Heart left ventricle (tissue), 13 donors: Measurements from ENCODE around the gene ANKRD17.

Experiments used
- POLR2A ChIP-seq, 2 donors: fragments of 450-650 bp; IDR thresholded peaks; one replicate each; pipeline ENCODE4 v1.6.1; 2017; ENCODE audit warnings: antibody characterized with exemption in 2 of 2, mild to moderate bottlenecking in 2 of 2, moderate library complexity in 2 of 2
- TF ChIP-seq, protein P1 (sequence below), 12 donors: fragments of 200-600 bp; sonication (generic) in 4 of 12; IDR thresholded peaks; one replicate each; pipeline versions ENCODE4 v1.5.0 to v1.8.0; 2018 to 2022; ENCODE audit warnings: antibody characterized with exemption in 12 of 12, mild to moderate bottlenecking in 5 of 12
- donor health status: ischemic (EF 13 %, LVEDD 7.1; RV severe dilation, severe dysfunction).
- donor health status: DM: no; HTN: yes; CAD: no.
- donor health status: DM: no; HTN: no; CAD: no.
- donor health status: ischemic (EF 25% LVEDD 6.9; RV normal size, moderate dysfunction).
- donor health status: ischemic (EF 25% LVEDD 5.7; RV mildly dilated, moderate dysfunction).
- donor health status: ischemic (EF 35%, LVEDD 5.7; RV mildly dilated, moderate dysfunction).
- donor health status: nonischemic (EF 11% LVEDD 7.7; RV severe dilation, severe dysfunction).
- donor health status: DM: yes; HTN: yes; CAD: no.
- donor health status: PGD.
- donor health status: ischemic (EF 29% LVEDD 5.4; RV normal size, mild dysfunction).
- donor health status: nonischemic (EF 23%, LVEDD 6.1; RV moderate dilation, normal function).

DNA sequence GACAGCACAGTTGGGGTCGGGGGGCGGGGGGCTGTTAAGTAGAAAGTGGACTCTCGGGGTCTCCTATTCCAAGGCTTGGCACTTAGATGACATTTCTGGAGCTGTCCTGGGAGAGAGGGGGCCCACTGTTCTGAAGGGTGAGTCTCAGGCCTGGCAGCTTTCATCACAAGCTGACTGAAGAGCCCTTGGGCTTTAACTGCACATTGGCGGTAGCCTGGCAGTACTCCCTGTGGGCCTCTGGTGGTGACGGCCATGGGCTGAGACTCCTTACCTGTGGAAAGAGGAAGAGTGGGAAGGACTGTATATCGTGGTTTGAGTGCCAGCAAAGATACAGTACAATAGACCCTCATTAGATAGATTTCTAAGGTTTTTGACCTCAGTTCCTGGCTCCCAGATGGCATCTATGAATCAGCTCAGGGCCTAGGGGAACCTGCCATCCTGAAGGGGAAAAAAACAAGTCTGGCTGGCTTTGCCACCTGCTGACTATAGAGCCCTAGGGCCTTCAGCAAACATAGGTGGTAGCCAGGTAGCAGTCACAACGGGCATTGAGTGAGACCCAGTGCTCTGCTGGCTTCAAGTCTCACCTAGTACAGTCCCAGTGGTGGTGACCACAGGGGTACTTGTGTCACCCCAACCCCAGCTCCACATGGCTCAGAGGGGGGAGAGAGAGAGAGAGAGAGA is 87.9 kb downstream of the ANKRD17 start:
- no peak for TF ChIP-seq POLR2A (IDR thresholded peaks at IDR 0.05)
- TF ChIP-seq, protein P1, sequence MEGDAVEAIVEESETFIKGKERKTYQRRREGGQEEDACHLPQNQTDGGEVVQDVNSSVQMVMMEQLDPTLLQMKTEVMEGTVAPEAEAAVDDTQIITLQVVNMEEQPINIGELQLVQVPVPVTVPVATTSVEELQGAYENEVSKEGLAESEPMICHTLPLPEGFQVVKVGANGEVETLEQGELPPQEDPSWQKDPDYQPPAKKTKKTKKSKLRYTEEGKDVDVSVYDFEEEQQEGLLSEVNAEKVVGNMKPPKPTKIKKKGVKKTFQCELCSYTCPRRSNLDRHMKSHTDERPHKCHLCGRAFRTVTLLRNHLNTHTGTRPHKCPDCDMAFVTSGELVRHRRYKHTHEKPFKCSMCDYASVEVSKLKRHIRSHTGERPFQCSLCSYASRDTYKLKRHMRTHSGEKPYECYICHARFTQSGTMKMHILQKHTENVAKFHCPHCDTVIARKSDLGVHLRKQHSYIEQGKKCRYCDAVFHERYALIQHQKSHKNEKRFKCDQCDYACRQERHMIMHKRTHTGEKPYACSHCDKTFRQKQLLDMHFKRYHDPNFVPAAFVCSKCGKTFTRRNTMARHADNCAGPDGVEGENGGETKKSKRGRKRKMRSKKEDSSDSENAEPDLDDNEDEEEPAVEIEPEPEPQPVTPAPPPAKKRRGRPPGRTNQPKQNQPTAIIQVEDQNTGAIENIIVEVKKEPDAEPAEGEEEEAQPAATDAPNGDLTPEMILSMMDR (IDR thresholded peaks at IDR 0.05) = no peak
